Hepatocyte (in vitro differentiated cells): ENCODE measurements around the gene CALHM6. TPM values are rescaled to one million over a fixed set of nuclear protein-coding genes. Genes with fewer than 3 reads are reported as not detected.

Experiments
- DNase-seq: peaks from one replicate; pipeline ENCODE4 v3.0.0-alpha.2; 2016; ENCODE audit warnings: low spot score
- H2AFZ ChIP-seq: fragments of 200-600 bp; sonication (generic); 2 replicates; pipeline ENCODE4 v1.6.0; 2016; ENCODE audit warnings: antibody characterized with exemption, mild to moderate bottlenecking
- H3K27ac ChIP-seq: fragments of 200-600 bp; sonication (generic); 2 replicates; pipeline ENCODE4 v1.5.1; 2016; ENCODE audit warnings: mild to moderate bottlenecking
- H3K27me3 ChIP-seq: fragments of 200-600 bp; sonication (generic); 2 replicates; pipeline ENCODE4 v1.6.1; 2016
- H3K36me3 ChIP-seq: fragments of 200-600 bp; sonication (generic); replicated peaks from 2 replicates; pipeline ENCODE4 v1.5.1; 2016; ENCODE audit warnings: low read depth; ENCODE audit not compliant: insufficient read depth
- H3K4me1 ChIP-seq: fragments of 200-600 bp; sonication (generic); 2 replicates; pipeline ENCODE4 v1.5.1; 2016; ENCODE audit warnings: mild to moderate bottlenecking, moderate library complexity; ENCODE audit not compliant: insufficient read depth
- H3K4me2 ChIP-seq: fragments of 200-600 bp; sonication (generic); 2 replicates; pipeline ENCODE4 v1.6.0; 2016
- H3K4me3 ChIP-seq: fragments of 200-600 bp; sonication (generic); 2 replicates; pipeline ENCODE4 v1.5.1; 2016; ENCODE audit warnings: mild to moderate bottlenecking
- H3K79me2 ChIP-seq: fragments of 200-600 bp; sonication (generic); 2 replicates; pipeline ENCODE4 v1.6.0; 2017; ENCODE audit warnings: mild to moderate bottlenecking
- H3K9me2 ChIP-seq: fragments of 200-600 bp; sonication (generic); replicated peaks from 2 replicates; pipeline ENCODE4 v1.6.0; 2017; ENCODE audit warnings: mild to moderate bottlenecking; ENCODE audit not compliant: insufficient read depth
- H3K9me3 ChIP-seq: fragments of 200-600 bp; sonication (generic); 2 replicates; pipeline ENCODE4 v1.5.1; 2016; ENCODE audit warnings: low read depth, mild to moderate bottlenecking
- H4K20me1 ChIP-seq: fragments of 200-600 bp; sonication (generic); 2 replicates; pipeline ENCODE4 v1.6.0; 2016; ENCODE audit warnings: mild to moderate bottlenecking; ENCODE audit not compliant: insufficient read depth, poor library complexity, severe bottlenecking
- CTCF ChIP-seq: fragments of 200-600 bp; sonication (generic); IDR thresholded peaks from 2 replicates; pipeline ENCODE4 v1.5.1; 2016; ENCODE audit warnings: antibody characterized with exemption, mild to moderate bottlenecking; ENCODE audit not compliant: poor library complexity
- EZH2 ChIP-seq: fragments of 200-600 bp; sonication (generic); IDR thresholded peaks from 2 replicates; pipeline ENCODE4 v1.6.1; 2016; ENCODE audit warnings: antibody characterized with exemption, mild to moderate bottlenecking, borderline replicate concordance
- EZH2phosphoT487 ChIP-seq: fragments of 200-600 bp; sonication (generic); IDR thresholded peaks from one replicate; pipeline ENCODE4 v1.6.1; 2018; ENCODE audit warnings: antibody characterized with exemption, mild to moderate bottlenecking, low read depth, moderate library complexity; ENCODE audit not compliant: unreplicated experiment, severe bottlenecking
- WGBS: methylation state at CpG from one replicate; pipeline ENCODE4 v1.1.6; 2016; ENCODE audit warnings: low lambda C conversion rate; ENCODE audit errors: missing lambda C conversion rate; 5-methylcytosine and 5-hydroxymethylcytosine counted together
- polyA plus RNA-seq: library from polyadenylated mRNA; unstranded; fragments of >200 nt; fragmentation: Nextera tagmentation; extraction: Ambion mirVana; gene quantifications from 2 replicates; pipeline ENCODE4 v1.2.1, GENCODE V29; 2016
- total RNA-seq: library from RNA; depleted of rRNA; stranded (reverse); fragments of >200 nt; gene quantifications from 2 replicates; pipeline ENCODE4 v1.2.3, GENCODE V29; 2014

Gene CALHM6
- total and polyA plus RNA-seq, 2 experiments from 2014 or later = 0.50 to 0.83 TPM

DNA sequence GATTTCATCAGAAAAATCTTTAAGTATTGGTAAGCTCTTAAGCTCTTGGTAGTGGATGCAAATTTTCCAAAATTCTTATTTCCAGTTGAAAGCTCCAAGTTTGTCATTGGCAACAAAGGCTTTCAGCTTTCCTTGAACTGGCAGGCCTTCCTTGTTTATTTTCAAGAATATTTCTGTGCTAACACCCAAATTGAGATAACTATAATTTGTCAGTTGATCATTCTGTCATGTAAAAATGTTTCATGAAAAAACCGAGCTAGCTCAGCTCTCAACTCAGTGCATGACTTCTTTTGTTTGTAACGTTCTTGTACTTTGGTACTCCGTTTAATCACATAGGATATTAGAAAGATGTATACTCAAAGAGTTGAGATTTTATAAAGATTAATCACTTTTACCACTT, 38.9 kb upstream of the CALHM6 start:
- no peak for TF ChIP-seq CTCF
- no peak for TF ChIP-seq EZH2phosphoT487
- TF ChIP-seq EZH2 = no peak
- H3K4me3 ChIP-seq = no peak overlapping the region
- H3K27me3 ChIP-seq = no peaks in the 10 kb centered on the region
- peaks cover 43% of the 10 kb centered on the region for H3K79me2 ChIP-seq
- H2AFZ ChIP-seq = no peak overlapping the region
- H3K9me2 ChIP-seq = no peaks in the 10 kb centered on the region
- WGBS = 80% methylated on average over 3 of the region's 3 CpGs
- no peak for DNase-seq
- no peaks in the 10 kb centered on the region for H4K20me1 ChIP-seq
- no peaks in the 10 kb centered on the region for H3K36me3 ChIP-seq
- no peak overlapping the region for H3K4me2 ChIP-seq
- H3K27ac ChIP-seq = no peak overlapping the region
- H3K9me3 ChIP-seq = no peaks in the 10 kb centered on the region
- no peaks in the 10 kb centered on the region for H3K4me1 ChIP-seq

GRCh38 chr6:116424001-116424400, 37.2 kb upstream of the CALHM6 start:
- Histone ChIP-seq H2AFZ (no peak overlapping the region), H3K4me3 (no peak overlapping the region), H4K20me1 (no peaks in the 10 kb centered on the region), H3K4me2 (no peak overlapping the region), H3K27ac (no peak overlapping the region), H3K79me2 (peaks cover 32% of the 10 kb centered on the region), H3K27me3 (no peaks in the 10 kb centered on the region), H3K36me3 (no peaks in the 10 kb centered on the region), H3K9me2 (no peaks in the 10 kb centered on the region), H3K4me1 (no peaks in the 10 kb centered on the region), H3K9me3 (no peaks in the 10 kb centered on the region)
- WGBS = 92% methylated on average over 1 of the region's 1 CpG
- DNase-seq = no peak
- no peak for TF ChIP-seq EZH2
- TF ChIP-seq CTCF = no peak
- TF ChIP-seq EZH2phosphoT487 = no peak

DNA sequence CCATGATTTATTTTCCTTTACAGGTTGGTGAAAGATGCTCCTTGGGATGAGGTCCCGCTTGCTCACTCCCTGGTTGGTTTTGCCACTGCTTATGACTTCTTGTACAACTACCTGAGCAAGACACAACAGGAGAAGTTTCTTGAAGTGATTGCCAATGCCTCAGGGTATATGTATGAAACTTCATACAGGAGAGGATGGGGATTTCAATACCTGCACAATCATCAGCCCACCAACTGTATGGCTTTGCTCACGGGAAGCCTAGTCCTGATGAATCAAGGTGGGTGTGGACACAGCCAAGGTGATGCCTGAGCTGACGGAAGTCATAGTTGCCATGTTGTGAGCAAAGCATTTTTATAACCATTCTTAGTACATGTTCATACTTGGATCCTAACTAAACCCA, 34.6 kb upstream of the CALHM6 start:
- Histone ChIP-seq H3K4me3 (no peak overlapping the region), H3K9me2 (no peaks in the 10 kb centered on the region), H3K9me3 (no peaks in the 10 kb centered on the region), H3K27me3 (no peaks in the 10 kb centered on the region), H2AFZ (no peak overlapping the region), H4K20me1 (no peaks in the 10 kb centered on the region), H3K27ac (no peak overlapping the region), H3K4me2 (no peak overlapping the region), H3K36me3 (no peaks in the 10 kb centered on the region), H3K79me2 (peaks cover 27% of the 10 kb centered on the region), H3K4me1 (no peaks in the 10 kb centered on the region)
- WGBS = 99% methylated on average over 3 of the region's 3 CpGs
- no peak for DNase-seq
- TF ChIP-seq CTCF (no peak), EZH2 (no peak), EZH2phosphoT487 (no peak)

- TF ChIP-seq CTCF (no peak), EZH2phosphoT487 (no peak), EZH2 (no peak)
- no peak overlapping the region for H3K27ac ChIP-seq
- no peak overlapping the region for H2AFZ ChIP-seq
- whole genome bisulfite sequencing = 100% methylated on average over 2 of the region's 2 CpGs
- no peaks in the 10 kb centered on the region for H3K9me2 ChIP-seq
- H3K36me3 ChIP-seq = no peaks in the 10 kb centered on the region
- DNase-seq = no peak
- H3K79me2 ChIP-seq = peaks cover 4% of the 10 kb centered on the region
- no peaks in the 10 kb centered on the region for H3K4me1 ChIP-seq
- H4K20me1 ChIP-seq = no peaks in the 10 kb centered on the region
- H3K4me3 ChIP-seq = no peak overlapping the region
- no peaks in the 10 kb centered on the region for H3K27me3 ChIP-seq
- no peak overlapping the region for H3K4me2 ChIP-seq
- H3K9me3 ChIP-seq = no peaks in the 10 kb centered on the region
Measured at GRCh38 chr6:116429111-116429510, 32.1 kb upstream of the CALHM6 start.
